Measurements from ENCODE around the gene ALDH3B1. TPM values are rescaled to one million over a fixed set of nuclear protein-coding genes. Genes with fewer than 3 reads are reported as not detected.

Gene ALDH3B1
- total and polyA plus RNA-seq, 2 experiments from 2014 or later: 15.4 to 15.7 TPM

DNA sequence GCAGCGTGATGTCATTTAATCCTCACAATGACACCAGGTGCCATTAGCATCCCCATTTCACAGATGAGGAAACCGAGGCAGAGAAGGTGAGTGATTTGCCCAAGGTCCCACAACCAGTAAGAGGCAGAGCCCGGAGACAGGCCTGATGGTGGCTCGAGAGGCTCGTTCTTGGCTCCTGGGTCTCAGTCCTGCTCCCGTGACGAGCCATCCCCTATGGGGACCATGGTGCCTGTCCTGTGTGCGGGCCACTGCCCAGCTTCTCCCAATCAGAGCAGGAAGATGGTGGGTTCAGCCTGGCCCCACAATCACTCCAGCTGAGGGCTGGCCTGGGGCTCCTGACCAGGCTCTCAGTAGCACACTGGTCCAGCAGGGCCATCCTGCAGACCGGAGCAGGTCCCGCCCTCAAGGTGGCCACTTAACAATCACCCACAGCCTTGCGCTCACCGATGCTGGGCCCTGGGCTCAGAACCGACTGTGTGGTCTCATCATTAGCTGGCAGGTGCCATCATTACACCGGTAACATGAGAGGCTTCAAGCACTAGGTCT, 3.6 kb downstream of the ALDH3B1 start:
- Histone ChIP-seq H3K4me1 (ENCODE audit: insufficient read depth) (peaks cover 54% of the 10 kb centered on the region), H4K20me1 (ENCODE audit: insufficient read depth, poor library complexity, severe bottlenecking) (no peaks in the 10 kb centered on the region), H2AFZ (no peak overlapping the region), H3K4me2 (peak overlapping the region; percentile 33), H3K27me3 (no peaks in the 10 kb centered on the region), H3K27ac (peak overlapping the region; percentile 27), H3K36me3 (replicated peaks; ENCODE audit: insufficient read depth, low read depth) (no peaks in the 10 kb centered on the region), H3K9me3 (ENCODE audit: low read depth) (no peaks in the 10 kb centered on the region), H3K9me2 (replicated peaks; ENCODE audit: insufficient read depth) (no peaks in the 10 kb centered on the region), H3K79me2 (no peaks in the 10 kb centered on the region), H3K4me3 (no peak overlapping the region)
- TF ChIP-seq, protein P1, sequence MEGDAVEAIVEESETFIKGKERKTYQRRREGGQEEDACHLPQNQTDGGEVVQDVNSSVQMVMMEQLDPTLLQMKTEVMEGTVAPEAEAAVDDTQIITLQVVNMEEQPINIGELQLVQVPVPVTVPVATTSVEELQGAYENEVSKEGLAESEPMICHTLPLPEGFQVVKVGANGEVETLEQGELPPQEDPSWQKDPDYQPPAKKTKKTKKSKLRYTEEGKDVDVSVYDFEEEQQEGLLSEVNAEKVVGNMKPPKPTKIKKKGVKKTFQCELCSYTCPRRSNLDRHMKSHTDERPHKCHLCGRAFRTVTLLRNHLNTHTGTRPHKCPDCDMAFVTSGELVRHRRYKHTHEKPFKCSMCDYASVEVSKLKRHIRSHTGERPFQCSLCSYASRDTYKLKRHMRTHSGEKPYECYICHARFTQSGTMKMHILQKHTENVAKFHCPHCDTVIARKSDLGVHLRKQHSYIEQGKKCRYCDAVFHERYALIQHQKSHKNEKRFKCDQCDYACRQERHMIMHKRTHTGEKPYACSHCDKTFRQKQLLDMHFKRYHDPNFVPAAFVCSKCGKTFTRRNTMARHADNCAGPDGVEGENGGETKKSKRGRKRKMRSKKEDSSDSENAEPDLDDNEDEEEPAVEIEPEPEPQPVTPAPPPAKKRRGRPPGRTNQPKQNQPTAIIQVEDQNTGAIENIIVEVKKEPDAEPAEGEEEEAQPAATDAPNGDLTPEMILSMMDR (IDR thresholded peaks at IDR 0.05; ENCODE audit: poor library complexity): no peak
- TF ChIP-seq EZH2 (IDR thresholded peaks at IDR 0.05; ENCODE audit: borderline replicate concordance) (no peak), EZH2phosphoT487 (IDR thresholded peaks at IDR 0.05; ENCODE audit: low read depth, severe bottlenecking, unreplicated experiment) (no peak)
- DNase-seq (ENCODE audit: low spot score): no peak
- WGBS (ENCODE audit: low lambda C conversion rate, missing lambda C conversion rate): 91% methylated on average over 14 of the region's 14 CpGs

DNA sequence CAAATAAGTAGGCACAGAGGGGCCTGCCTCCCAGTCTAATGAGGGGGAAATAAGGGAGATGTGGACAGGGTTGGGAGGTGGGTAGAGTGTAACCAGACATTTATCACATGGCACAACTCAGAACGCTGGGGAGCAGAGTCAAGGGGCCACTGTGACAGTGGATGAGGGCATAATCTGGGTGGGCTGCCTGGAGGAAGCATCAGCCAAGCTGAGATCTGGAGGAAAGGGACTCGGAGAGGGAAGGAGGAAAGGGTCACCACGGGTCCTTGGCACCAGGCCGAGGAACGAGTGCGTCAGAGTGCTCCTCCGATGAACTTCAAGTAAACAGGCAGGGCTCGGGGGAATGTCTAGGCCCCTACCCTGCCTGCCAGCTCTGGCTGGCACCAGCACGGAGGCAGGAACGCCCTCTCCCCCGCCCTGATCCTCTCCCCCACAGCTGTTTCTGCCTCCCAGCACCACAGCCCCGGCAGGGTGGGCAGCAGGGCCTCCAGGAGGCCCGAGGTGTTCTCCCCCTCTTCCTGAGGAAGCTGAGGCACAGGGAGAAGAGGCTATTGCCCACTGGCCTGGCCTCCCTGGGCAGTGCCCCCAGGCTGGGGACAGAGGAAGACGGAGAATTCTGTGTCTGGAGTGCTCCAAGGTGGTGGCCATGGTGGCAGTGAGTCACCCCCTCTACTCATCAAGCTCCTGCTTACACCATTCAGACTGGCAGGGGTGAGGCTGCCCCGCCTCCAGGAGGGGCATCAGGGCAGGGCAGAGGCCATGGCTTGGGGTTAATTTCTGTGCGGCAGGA, 4.2 kb downstream of the ALDH3B1 start:
- Histone ChIP-seq H3K4me1 (ENCODE audit: insufficient read depth) (peaks cover 50% of the 10 kb centered on the region), H3K4me2 (no peak overlapping the region), H2AFZ (no peak overlapping the region)

DNA sequence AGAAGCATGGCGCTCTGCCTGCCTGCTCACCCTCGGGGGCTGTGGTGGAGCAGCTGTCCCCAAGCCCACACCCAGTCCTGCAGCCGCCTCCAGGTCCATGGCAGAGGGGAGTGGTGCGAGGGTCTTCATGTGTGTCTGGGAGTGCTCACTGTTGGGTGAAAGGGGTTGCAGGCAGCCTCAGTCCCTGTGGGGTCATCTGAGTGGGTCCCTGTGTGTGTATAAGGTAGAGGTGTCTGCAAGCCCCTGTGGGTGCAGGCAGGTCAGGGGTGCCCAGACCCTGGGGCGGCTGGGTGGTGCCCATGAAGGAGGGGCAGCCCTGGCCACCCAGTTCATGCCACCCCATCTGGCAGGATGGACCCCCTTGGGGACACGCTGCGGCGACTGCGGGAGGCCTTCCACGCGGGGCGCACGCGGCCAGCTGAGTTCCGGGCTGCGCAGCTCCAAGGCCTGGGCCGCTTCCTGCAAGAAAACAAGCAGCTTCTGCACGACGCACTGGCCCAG, 4.9 kb downstream of the ALDH3B1 start:
- Histone ChIP-seq H3K27ac (no peak overlapping the region), H3K36me3 (replicated peaks; ENCODE audit: insufficient read depth, low read depth) (no peaks in the 10 kb centered on the region), H3K4me1 (ENCODE audit: insufficient read depth) (peaks cover 46% of the 10 kb centered on the region), H3K9me3 (ENCODE audit: low read depth) (no peaks in the 10 kb centered on the region), H3K4me2 (no peak overlapping the region), H3K27me3 (no peaks in the 10 kb centered on the region), H3K79me2 (no peaks in the 10 kb centered on the region), H2AFZ (no peak overlapping the region), H3K9me2 (replicated peaks; ENCODE audit: insufficient read depth) (no peaks in the 10 kb centered on the region), H4K20me1 (ENCODE audit: insufficient read depth, poor library complexity, severe bottlenecking) (no peaks in the 10 kb centered on the region), H3K4me3 (no peak overlapping the region)
- no peak for TF ChIP-seq EZH2 (IDR thresholded peaks at IDR 0.05; ENCODE audit: borderline replicate concordance)
- TF ChIP-seq, protein P1 (IDR thresholded peaks at IDR 0.05; ENCODE audit: poor library complexity): no peak
- no peak for TF ChIP-seq EZH2phosphoT487 (IDR thresholded peaks at IDR 0.05; ENCODE audit: low read depth, severe bottlenecking, unreplicated experiment)
- no peak for DNase-seq (ENCODE audit: low spot score)
- 93% methylated on average over 19 of the region's 19 CpGs for WGBS (ENCODE audit: low lambda C conversion rate, missing lambda C conversion rate)

More for the DNA sequence above, 4.2 kb downstream of the ALDH3B1 start:
- Histone ChIP-seq H3K9me3 (ENCODE audit: low read depth) (no peaks in the 10 kb centered on the region), H3K79me2 (no peaks in the 10 kb centered on the region), H4K20me1 (ENCODE audit: insufficient read depth, poor library complexity, severe bottlenecking) (no peaks in the 10 kb centered on the region), H3K36me3 (replicated peaks; ENCODE audit: insufficient read depth, low read depth) (no peaks in the 10 kb centered on the region), H3K4me3 (no peak overlapping the region), H3K9me2 (replicated peaks; ENCODE audit: insufficient read depth) (no peaks in the 10 kb centered on the region), H3K27me3 (no peaks in the 10 kb centered on the region), H3K27ac (peak overlapping the region; percentile 27)
- 84% methylated on average over 15 of the region's 16 CpGs for WGBS (ENCODE audit: low lambda C conversion rate, missing lambda C conversion rate)
- no peak for DNase-seq (ENCODE audit: low spot score)
- TF ChIP-seq EZH2phosphoT487 (IDR thresholded peaks at IDR 0.05; ENCODE audit: low read depth, severe bottlenecking, unreplicated experiment) (no peak), EZH2 (IDR thresholded peaks at IDR 0.05; ENCODE audit: borderline replicate concordance) (no peak)
- TF ChIP-seq, protein P1 (IDR thresholded peaks at IDR 0.05; ENCODE audit: poor library complexity): no peak

Data from hepatocyte (in vitro differentiated cells).